Endothelial cell of umbilical vein (primary cell): ENCODE results near the gene XAGE2.

Experiments
- CTCF ChIP-seq, 2 donors: IDR thresholded peaks; 1 replicate in 1 of 2; 2 replicates in 1 of 2; pipeline ENCODE4 v1.5.1; 2011; ENCODE audit warnings: low read length in 2 of 2, mild to moderate bottlenecking in 2 of 2, moderate library complexity in 2 of 2, control low read depth in 1 of 2, inconsistent platforms in 1 of 2, low read depth in 1 of 2; ENCODE audit not compliant: insufficient read depth in 1 of 2; ENCODE audit errors: extremely low read depth in 1 of 2
- POLR2AphosphoS5 ChIP-seq: IDR thresholded peaks from 2 replicates; pipeline ENCODE4 v1.6.1; 2012; ENCODE audit warnings: low read depth, mild to moderate bottlenecking, control low read depth, low read length, moderate library complexity; ENCODE audit not compliant: insufficient read depth

- TF ChIP-seq CTCF (IDR thresholded peaks at IDR 0.05; ENCODE audit: extremely low read depth in 1 of 2, insufficient read depth in 1 of 2, low read depth in 1 of 2, low read length in 2 of 2): no peak
- no peak for TF ChIP-seq POLR2AphosphoS5
These were observed 22.4 kb upstream of the XAGE2 start for GRCh38 chrX:52346174-52347165.
